Measurements from ENCODE around the gene LENG9.

Gene LENG9

DNA sequence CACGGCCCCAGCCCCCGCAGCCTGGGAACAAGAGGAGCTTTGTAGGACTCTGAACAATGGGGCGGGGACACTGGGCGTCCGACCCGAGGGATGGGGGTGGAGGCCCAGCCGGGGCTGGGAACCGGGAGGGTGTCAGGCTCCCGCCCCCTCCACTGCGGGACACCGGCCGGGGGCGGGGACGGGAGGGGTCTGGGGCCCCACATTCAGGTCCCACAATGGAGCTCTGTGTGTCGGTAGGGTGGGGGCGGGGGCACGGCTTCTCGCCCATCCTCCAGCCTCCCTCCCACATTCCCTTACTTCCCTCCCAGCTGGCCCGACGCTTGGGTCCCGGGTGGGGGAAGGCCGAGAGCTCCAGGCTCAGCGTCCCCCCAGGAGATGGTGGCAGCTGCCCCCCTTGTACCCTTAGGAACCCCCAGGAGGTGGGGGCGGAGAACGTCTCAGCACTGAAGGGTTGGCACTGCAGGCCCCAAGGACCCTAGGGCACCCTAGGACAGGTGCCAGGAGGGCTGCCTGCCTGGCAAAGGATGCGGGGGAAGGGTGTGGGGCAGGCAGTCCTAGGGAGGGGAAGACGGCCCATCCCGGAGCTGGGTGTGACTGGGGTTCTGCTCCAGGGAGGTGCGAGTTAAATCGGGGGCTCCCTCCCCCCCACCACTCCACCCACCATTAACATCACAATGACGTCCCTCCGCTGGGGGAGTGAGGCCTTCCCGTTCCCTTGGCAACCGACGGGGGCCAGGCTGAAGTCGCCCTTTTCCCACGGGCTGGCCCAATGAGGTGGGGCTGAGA lies 43.0 kb downstream of the LENG9 start:
- TF ChIP-seq YY1 (IDR thresholded peaks at IDR 0.05; ENCODE audit: low read depth), result no peak
- no peak for TF ChIP-seq TCF12 (IDR thresholded peaks at IDR 0.05; ENCODE audit: low read depth)
- TF ChIP-seq, protein P1, sequence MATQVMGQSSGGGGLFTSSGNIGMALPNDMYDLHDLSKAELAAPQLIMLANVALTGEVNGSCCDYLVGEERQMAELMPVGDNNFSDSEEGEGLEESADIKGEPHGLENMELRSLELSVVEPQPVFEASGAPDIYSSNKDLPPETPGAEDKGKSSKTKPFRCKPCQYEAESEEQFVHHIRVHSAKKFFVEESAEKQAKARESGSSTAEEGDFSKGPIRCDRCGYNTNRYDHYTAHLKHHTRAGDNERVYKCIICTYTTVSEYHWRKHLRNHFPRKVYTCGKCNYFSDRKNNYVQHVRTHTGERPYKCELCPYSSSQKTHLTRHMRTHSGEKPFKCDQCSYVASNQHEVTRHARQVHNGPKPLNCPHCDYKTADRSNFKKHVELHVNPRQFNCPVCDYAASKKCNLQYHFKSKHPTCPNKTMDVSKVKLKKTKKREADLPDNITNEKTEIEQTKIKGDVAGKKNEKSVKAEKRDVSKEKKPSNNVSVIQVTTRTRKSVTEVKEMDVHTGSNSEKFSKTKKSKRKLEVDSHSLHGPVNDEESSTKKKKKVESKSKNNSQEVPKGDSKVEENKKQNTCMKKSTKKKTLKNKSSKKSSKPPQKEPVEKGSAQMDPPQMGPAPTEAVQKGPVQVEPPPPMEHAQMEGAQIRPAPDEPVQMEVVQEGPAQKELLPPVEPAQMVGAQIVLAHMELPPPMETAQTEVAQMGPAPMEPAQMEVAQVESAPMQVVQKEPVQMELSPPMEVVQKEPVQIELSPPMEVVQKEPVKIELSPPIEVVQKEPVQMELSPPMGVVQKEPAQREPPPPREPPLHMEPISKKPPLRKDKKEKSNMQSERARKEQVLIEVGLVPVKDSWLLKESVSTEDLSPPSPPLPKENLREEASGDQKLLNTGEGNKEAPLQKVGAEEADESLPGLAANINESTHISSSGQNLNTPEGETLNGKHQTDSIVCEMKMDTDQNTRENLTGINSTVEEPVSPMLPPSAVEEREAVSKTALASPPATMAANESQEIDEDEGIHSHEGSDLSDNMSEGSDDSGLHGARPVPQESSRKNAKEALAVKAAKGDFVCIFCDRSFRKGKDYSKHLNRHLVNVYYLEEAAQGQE (IDR thresholded peaks at IDR 0.05; ENCODE audit: low read depth), result no peak
- TF ChIP-seq EGR1 (IDR thresholded peaks at IDR 0.05), result no peak
- TF ChIP-seq, protein P2, sequence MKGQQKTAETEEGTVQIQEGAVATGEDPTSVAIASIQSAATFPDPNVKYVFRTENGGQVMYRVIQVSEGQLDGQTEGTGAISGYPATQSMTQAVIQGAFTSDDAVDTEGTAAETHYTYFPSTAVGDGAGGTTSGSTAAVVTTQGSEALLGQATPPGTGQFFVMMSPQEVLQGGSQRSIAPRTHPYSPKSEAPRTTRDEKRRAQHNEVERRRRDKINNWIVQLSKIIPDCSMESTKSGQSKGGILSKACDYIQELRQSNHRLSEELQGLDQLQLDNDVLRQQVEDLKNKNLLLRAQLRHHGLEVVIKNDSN (IDR thresholded peaks at IDR 0.05), result no peak
- TF ChIP-seq NFIC (IDR thresholded peaks at IDR 0.05), result no peak
- TF ChIP-seq FOXM1 (IDR thresholded peaks at IDR 0.05; ENCODE audit: borderline replicate concordance, low read depth), result no peak
- no peak for TF ChIP-seq TEAD4 (IDR thresholded peaks at IDR 0.05)
- no peak for TF ChIP-seq CEBPB (IDR thresholded peaks at IDR 0.05)
- no peak for TF ChIP-seq TAF1 (IDR thresholded peaks at IDR 0.05; ENCODE audit: low read depth)
- TF ChIP-seq RAD21 (IDR thresholded peaks at IDR 0.05; ENCODE audit: low read depth), result no peak
- no peak for TF ChIP-seq EP300 (IDR thresholded peaks at IDR 0.05; ENCODE audit: borderline replicate concordance)
- TF ChIP-seq, protein P3, sequence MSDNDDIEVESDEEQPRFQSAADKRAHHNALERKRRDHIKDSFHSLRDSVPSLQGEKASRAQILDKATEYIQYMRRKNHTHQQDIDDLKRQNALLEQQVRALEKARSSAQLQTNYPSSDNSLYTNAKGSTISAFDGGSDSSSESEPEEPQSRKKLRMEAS (IDR thresholded peaks at IDR 0.05), result no peak
- no peak for TF ChIP-seq CREB1 (IDR thresholded peaks at IDR 0.05; ENCODE audit: low read depth)
- TF ChIP-seq ZBTB7A (IDR thresholded peaks at IDR 0.05; ENCODE audit: low read depth), result no peak

DNA sequence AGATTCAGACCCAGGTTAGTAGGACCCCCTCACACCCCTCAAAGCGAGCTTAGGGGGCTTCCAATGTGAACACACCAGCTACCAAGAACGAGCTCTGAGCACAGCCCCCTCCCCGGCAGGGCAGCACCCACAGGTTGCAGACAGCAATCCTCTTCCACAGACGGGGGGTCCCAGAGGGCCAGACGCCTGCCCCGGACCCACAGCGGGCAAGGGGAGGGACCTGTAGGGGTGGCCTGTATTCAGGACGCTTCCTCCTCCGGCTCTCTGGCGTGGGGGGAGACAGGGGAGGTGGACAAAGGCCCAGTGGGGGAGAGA lies 43.6 kb downstream of the LENG9 start:
- TF ChIP-seq EGR1 (IDR thresholded peaks at IDR 0.05) (no peak), ZBTB7A (IDR thresholded peaks at IDR 0.05; ENCODE audit: low read depth) (no peak), TAF1 (IDR thresholded peaks at IDR 0.05; ENCODE audit: low read depth) (no peak), FOXM1 (IDR thresholded peaks at IDR 0.05; ENCODE audit: borderline replicate concordance, low read depth) (no peak), TCF12 (IDR thresholded peaks at IDR 0.05; ENCODE audit: low read depth) (no peak), NFIC (IDR thresholded peaks at IDR 0.05) (no peak), RAD21 (IDR thresholded peaks at IDR 0.05; ENCODE audit: low read depth) (no peak), CREB1 (IDR thresholded peaks at IDR 0.05; ENCODE audit: low read depth) (no peak), YY1 (IDR thresholded peaks at IDR 0.05; ENCODE audit: low read depth) (no peak), EP300 (IDR thresholded peaks at IDR 0.05; ENCODE audit: borderline replicate concordance) (no peak), CEBPB (IDR thresholded peaks at IDR 0.05) (no peak), TEAD4 (IDR thresholded peaks at IDR 0.05) (no peak)
- TF ChIP-seq, protein P1 (IDR thresholded peaks at IDR 0.05; ENCODE audit: low read depth), result no peak
- TF ChIP-seq, protein P2 (IDR thresholded peaks at IDR 0.05), result no peak
- TF ChIP-seq, protein P3 (IDR thresholded peaks at IDR 0.05), result no peak

DNA sequence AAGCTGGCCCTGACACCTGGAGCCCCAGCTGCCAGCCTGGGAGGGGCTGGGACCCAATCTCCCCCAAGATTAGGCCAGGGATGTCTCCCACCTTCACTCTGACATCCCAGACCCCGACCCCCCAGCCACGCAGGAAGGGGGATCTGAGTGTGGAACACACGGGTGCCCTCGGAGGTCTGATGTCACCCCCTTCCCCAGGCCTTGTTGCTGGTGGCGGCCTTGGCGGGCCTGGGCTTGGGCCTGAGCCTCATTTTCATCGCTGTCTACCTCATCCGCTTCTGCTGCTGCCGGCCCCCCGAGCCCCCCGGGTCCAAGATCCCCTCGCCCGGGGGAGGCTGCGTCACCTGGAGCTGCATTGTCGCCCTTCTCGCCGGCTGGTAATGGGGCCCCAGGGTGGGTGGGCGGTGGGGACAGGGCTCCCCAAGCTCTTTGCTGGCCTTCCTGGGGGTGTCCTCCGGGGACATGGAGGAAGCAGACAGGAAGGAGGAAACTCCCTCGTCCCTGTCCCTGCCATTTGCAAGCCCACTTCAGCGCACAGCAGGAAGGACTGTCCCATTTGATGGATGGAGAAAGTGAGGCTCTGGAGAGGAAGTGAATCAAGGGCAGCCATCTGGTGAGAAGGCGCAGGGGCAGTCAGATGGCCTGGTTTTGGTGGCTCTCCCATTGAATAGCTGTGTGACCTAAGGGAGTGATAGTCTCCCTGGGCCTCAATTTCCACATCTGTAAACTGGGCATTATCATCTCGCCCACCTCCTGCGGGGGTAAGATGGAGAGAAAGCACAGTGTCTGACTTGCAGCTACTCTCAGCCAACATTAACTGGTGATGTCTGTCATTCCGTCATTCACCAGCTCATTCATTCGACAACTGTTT lies 44.4 kb downstream of the LENG9 start:
- TF ChIP-seq NFIC (IDR thresholded peaks at IDR 0.05) (no peak), ZBTB7A (IDR thresholded peaks at IDR 0.05; ENCODE audit: low read depth) (no peak), EGR1 (IDR thresholded peaks at IDR 0.05) (no peak), FOXM1 (IDR thresholded peaks at IDR 0.05; ENCODE audit: borderline replicate concordance, low read depth) (no peak), RAD21 (IDR thresholded peaks at IDR 0.05; ENCODE audit: low read depth) (no peak), EP300 (IDR thresholded peaks at IDR 0.05; ENCODE audit: borderline replicate concordance) (no peak), TAF1 (IDR thresholded peaks at IDR 0.05; ENCODE audit: low read depth) (no peak), YY1 (IDR thresholded peaks at IDR 0.05; ENCODE audit: low read depth) (no peak), TEAD4 (IDR thresholded peaks at IDR 0.05) (no peak), CREB1 (IDR thresholded peaks at IDR 0.05; ENCODE audit: low read depth) (no peak)
- TF ChIP-seq, protein P3 (IDR thresholded peaks at IDR 0.05), result no peak
- TF ChIP-seq, protein P2 (IDR thresholded peaks at IDR 0.05), result no peak
- TF ChIP-seq, protein P1 (IDR thresholded peaks at IDR 0.05; ENCODE audit: low read depth), result no peak

All from Ishikawa (cell line).